C4-2B (cell line): Measurements from ENCODE around the gene PYCR2.

ENCODE experiments used
- CTCF ChIP-seq: fragments of 450-650 bp; conservative IDR thresholded peaks from 2 replicates; pipeline ENCODE4 v1.5.1; 2017; ENCODE audit warnings: mild to moderate bottlenecking
- ZFX ChIP-seq: fragments of 450-650 bp; IDR thresholded peaks from 2 replicates; pipeline ENCODE4 v1.6.1; 2017

GRCh38 chr1:225870911-225871310, 53.1 kb downstream of the PYCR2 start:
- TF ChIP-seq CTCF (no peak), ZFX (no peak)
